Frontal cortex (tissue), 4 donors: Measurements from ENCODE around the gene FOSB. TPM values are rescaled to one million over a fixed set of nuclear protein-coding genes. Genes with fewer than 3 reads are reported as not detected.

Experiments used
- DNase-seq, 2 donors: peaks; one replicate each; pipeline ENCODE4 v3.0.0; 2012; ENCODE audit warnings: low spot score in 2 of 2
- FAIRE-seq: peaks from 2 replicates; lab custom pipeline; 2012; peaks lifted over from hg19 to GRCh38; lab: Jason Lieb, UNC
- small RNA-seq: library from RNA; depleted of rRNA; stranded (forward); fragments of <200 nt; gene quantifications from one replicate; pipeline ENCODE3, GENCODE V24; 2014
- total RNA-seq: library from RNA; depleted of rRNA; stranded (reverse); fragments of >200 nt; gene quantifications from one replicate; pipeline ENCODE4 v1.2.3, GENCODE V29; 2014
- donor health status: control.
- donor health status: control.
- donor health status: control.

The FOSB gene
- total RNA-seq, 1 donor from 2014 or later = 2.0 TPM

DNA sequence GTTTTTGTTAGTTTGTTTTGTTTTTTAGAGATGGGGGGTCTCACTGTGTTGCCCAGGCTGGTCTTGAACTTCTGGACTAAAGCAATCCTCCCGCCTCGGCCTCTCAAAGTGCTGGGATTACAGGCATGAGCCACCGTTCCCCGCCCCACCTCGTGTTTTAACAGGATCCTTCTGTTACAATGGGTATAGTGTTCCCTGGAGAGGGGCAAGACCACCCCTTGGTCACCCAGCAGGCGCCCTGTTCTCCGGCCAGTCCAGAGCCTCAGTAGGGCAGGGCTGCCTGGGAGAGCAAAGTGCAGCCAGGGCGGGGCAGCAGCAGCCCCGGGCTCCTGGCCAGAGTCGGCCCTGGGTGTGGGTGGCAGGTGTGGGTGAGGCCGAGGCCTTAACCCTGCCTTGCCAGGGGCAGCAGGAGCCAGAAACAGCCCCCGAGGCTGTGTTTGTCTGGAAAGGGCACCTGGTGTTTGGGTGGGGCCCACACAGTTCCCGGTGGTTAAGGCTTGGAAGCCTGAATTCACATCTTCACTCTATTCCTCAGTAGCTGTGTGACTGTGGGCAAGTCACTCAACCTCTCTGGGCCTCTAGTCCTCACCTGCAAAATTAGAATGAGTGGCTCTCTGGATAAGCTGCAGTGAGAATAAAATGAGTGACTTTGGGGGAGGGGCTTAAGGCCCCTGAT, 46.7 kb downstream of the FOSB start:
- no peak for DNase-seq
- no peak for FAIRE-seq

DNA sequence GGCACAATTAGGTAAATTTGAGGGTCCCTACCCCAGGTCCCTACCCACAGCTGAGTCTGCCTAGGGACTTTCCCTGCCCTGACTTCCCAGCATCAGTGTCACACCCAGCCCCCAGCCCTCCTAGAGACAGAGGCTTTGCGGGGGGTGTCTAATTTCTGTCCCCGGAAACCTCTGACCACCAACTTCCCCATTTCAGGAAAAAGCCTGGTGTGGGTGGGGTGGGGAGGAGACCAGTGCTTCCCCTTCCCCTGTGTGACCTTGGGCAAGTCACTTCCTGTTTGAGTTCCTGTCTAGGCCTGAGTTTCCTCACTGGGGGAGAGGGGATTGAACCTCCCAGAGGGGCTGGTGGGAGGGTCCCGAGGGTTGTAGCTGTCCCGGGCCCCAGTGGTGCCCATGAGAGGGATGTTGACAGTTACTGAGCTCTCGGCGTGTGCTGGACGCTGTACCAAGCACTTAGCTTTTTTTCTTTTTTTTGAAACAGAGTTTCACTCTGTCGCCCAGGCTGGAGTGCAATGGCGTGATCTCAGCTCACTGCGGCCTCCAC, 47.4 kb downstream of the FOSB start:
- DNase-seq = peak in 1 of 2 donors; percentile 39
- FAIRE-seq = no peak

- FAIRE-seq = no peak
- DNase-seq = peak in 1 of 2 donors; percentile 29
Observed at GRCh38 chr19:45515807-45516401, 48.1 kb downstream of the FOSB start.

DNA sequence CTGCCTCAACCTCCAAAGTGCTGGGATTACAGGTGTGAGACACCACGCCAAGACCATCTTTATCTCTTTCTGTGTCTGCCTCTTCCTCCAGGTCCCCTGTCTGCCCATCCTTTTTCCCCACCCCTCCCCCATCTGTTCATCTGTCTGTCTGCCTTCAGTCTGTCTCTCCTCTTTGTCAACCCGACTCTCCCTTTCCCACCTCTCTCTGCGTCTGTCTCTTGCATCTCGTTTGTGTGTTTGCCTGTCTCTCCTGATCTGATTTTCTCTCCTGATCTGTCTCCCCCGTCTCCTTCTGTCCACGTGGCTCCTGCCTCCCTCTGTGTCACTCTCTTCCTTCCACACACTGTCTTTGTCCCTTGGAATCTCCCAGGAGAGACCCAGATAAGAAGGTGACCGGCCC, 49.4 kb downstream of the FOSB start:
- no peak for FAIRE-seq
- DNase-seq = peak in 1 of 2 donors; percentile 15

- no peak for FAIRE-seq
Observed at GRCh38 chr19:45517641-45518468, 50.1 kb downstream of the FOSB start.

GRCh38 chr19:45518469-45518826, 50.7 kb downstream of the FOSB start:
- FAIRE-seq (no peak), DNase-seq (no peak)

More at GRCh38 chr19:45517641-45518468, 50.1 kb downstream of the FOSB start:
- DNase-seq = no peak

DNA sequence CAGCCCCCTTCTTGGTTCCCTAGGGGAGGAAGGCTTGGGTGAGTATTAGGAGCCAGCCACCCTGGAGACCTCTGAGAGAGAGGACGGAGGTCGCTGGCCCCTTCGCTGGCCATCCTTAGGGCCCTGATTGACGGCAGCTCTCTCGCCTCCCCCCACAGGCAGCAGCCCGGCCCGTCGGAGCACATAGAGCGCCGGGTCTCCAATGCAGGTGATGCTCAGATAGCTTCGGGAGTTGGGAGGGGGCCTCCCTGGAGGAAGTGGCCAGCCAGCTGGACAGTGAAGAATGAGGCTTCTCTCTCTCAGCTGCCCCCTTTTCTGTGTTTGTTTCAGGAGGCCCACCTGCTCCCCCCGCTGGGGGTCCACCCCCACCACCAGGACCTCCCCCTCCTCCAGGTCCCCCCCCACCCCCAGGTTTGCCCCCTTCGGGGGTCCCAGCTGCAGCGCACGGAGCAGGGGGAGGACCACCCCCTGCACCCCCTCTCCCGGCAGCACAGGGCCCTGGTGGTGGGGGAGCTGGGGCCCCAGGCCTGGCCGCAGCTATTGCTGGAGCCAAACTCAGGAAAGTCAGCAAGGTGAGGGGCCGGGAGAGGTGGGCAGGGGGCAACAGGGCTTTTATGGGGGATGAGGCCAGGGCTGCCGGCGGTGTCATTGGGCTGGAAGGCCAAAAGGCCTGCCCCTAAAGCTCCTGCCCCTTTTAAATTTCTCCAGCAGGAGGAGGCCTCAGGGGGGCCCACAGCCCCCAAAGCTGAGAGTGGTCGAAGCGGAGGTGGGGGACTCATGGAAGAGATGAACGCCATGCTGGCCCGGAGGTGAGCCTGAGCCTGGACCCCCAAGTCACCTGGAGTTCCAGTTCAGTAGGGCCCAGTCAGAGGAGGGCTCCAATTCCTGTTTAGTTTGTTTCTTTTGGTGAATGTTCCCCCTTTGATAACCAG, 54.5 kb downstream of the FOSB start:
- no peak for FAIRE-seq
- DNase-seq = peak in 1 of 2 donors; percentile 23

GRCh38 chr19:45523642-45524256, 56.0 kb downstream of the FOSB start:
- DNase-seq (peak; percentile 89 to 90), FAIRE-seq (peak; percentile 19)

GRCh38 chr19:45524575-45525129, 56.9 kb downstream of the FOSB start:
- FAIRE-seq (no peak), DNase-seq (peak in 1 of 2 donors; percentile 37)

Small RNAs within 50 kb of the gene (small RNA-seq; reads per million reads assigned to genes)
- gene MIR6088 = not detected

Other genes with a start within 250 kb of the FOSB start
- gene EXOC3L2, start 222.6 kb upstream of the FOSB start, total RNA-seq = not detected
- gene MARK4, start 216.7 kb upstream of the FOSB start, total RNA-seq = 32.6 TPM
- not detected for gene CKM, start 145.1 kb upstream of the FOSB start, total RNA-seq
- gene KLC3, start 127.2 kb upstream of the FOSB start, total RNA-seq = 0.41 TPM
- 14.3 TPM for gene ERCC2, start 97.4 kb upstream of the FOSB start, total RNA-seq
- gene PPP1R13L, start 62.9 kb upstream of the FOSB start, total RNA-seq = under 0.01 TPM
- 3.7 TPM for gene POLR1G, start 61.4 kb upstream of the FOSB start, total RNA-seq
- 55.0 TPM for gene ERCC1, start 44.1 kb upstream of the FOSB start, total RNA-seq
- gene RTN2, start 29.1 kb downstream of the FOSB start, total RNA-seq = 54.2 TPM
- 0.82 TPM for gene PPM1N, start 30.4 kb downstream of the FOSB start, total RNA-seq
- 9.0 TPM for gene VASP, start 39.5 kb downstream of the FOSB start, total RNA-seq
- gene OPA3, start 116.8 kb downstream of the FOSB start, total RNA-seq = 1.6 TPM
- gene GPR4, start 134.2 kb downstream of the FOSB start, total RNA-seq = under 0.01 TPM
- gene EML2, start 171.4 kb downstream of the FOSB start, total RNA-seq = 13.0 TPM
- gene GIPR, start 200.2 kb downstream of the FOSB start, total RNA-seq = 0.41 TPM
- 157 TPM for gene SNRPD2, start 224.0 kb downstream of the FOSB start, total RNA-seq
- 8.2 TPM for gene QPCTL, start 224.7 kb downstream of the FOSB start, total RNA-seq